OCI-LY1 (cell line): Measurements from ENCODE around the gene CSNK1E.

Experiments used
- EZH2 ChIP-seq: fragments of 200-600 bp; sonication (generic), shearing (Covaris generic); IDR thresholded peaks from 2 replicates; pipeline ENCODE4 v1.8.0; 2017; ENCODE audit warnings: borderline replicate concordance, mixed run types, mild to moderate bottlenecking, antibody characterized with exemption, low read length, moderate library complexity, mixed read lengths
- TF ChIP-seq, protein P1 (sequence below): fragments of 200-600 bp; sonication (generic), shearing (Covaris generic); IDR thresholded peaks from 2 replicates; pipeline ENCODE4 v1.5.1; 2017; ENCODE audit warnings: mild to moderate bottlenecking, antibody characterized with exemption, low read length, moderate library complexity, mixed read lengths

DNA sequence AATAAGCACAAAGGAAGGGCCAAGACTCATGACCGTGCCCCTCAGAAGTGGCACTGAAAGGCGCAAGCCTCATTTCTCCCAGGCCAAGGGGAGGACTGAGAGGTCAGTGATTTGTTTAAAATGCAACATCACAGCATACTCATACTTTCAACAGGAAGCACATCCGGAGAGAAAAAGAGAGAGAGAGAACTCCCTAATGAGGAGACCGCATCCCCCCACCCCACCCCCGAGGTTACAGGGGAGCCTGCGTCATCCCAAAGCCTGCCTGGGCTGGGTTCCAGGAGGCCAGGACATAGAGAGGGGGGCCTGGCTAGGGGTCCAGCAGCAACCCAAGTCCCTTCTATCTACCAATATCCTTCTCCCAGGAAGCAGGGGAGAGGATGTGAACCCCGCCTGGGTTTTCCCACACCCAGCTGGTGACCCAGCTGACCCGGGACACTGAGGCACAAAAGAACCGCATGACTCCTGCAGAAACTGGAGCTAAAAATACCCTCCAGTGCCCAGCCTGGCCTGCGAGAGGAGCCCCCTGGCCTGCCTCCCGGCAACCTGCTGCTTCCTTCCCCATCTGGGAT lies 3.8 kb downstream of the CSNK1E start:
- TF ChIP-seq, protein P1, sequence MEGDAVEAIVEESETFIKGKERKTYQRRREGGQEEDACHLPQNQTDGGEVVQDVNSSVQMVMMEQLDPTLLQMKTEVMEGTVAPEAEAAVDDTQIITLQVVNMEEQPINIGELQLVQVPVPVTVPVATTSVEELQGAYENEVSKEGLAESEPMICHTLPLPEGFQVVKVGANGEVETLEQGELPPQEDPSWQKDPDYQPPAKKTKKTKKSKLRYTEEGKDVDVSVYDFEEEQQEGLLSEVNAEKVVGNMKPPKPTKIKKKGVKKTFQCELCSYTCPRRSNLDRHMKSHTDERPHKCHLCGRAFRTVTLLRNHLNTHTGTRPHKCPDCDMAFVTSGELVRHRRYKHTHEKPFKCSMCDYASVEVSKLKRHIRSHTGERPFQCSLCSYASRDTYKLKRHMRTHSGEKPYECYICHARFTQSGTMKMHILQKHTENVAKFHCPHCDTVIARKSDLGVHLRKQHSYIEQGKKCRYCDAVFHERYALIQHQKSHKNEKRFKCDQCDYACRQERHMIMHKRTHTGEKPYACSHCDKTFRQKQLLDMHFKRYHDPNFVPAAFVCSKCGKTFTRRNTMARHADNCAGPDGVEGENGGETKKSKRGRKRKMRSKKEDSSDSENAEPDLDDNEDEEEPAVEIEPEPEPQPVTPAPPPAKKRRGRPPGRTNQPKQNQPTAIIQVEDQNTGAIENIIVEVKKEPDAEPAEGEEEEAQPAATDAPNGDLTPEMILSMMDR = no peak
- no peak for TF ChIP-seq EZH2
